ENCODE measurements around the gene SNRNP35.

- TF ChIP-seq CTCF (IDR thresholded peaks at IDR 0.05 in 8 of 11, conservative IDR thresholded peaks at IDR 0.05 in 3 of 11) (no peak), POLR2A (IDR thresholded peaks at IDR 0.05) (no peak), POLR2AphosphoS5 (IDR thresholded peaks at IDR 0.05) (no peak)
Measured at GRCh38 chr12:123449249-123449733, 8.6 kb upstream of the SNRNP35 start.

All from spleen (tissue), 7 donors.